ENCODE results near the gene CCDC7. TPM values are rescaled to one million over a fixed set of nuclear protein-coding genes. Genes with fewer than 3 reads are reported as not detected.

The CCDC7 gene
- total and polyA plus RNA-seq, 10 of the 15 experiments (the other 5 are each of a cell fraction or from before 2014, with no cell fraction given), result 1.8 to 5.6 (median 3.4) TPM

- TF ChIP-seq SIX5 (IDR thresholded peaks at IDR 0.05; ENCODE audit: low read depth, low read length, severe bottlenecking) (no peak), SP1 (IDR thresholded peaks at IDR 0.05; ENCODE audit: low read depth, low read length) (no peak), ZNF687 (IDR thresholded peaks at IDR 0.05) (peak; percentile 99), TCF7 (IDR thresholded peaks at IDR 0.05; ENCODE audit: borderline replicate concordance) (no peak), ETV6 (conservative IDR thresholded peaks at IDR 0.05 in 1 of 2, IDR thresholded peaks at IDR 0.05 in 1 of 2; ENCODE audit: borderline replicate concordance in 1 of 2, low read depth in 1 of 2) (peak in 1 of 2 experiments; percentile 36; a peak in 1 of 4 replicates), ESRRA (IDR thresholded peaks at IDR 0.05; ENCODE audit: low read length) (no peak), NKRF (conservative IDR thresholded peaks at IDR 0.05) (peak; percentile 50), FOXK2 (IDR thresholded peaks at IDR 0.05) (no peak), NR2C1 (IDR thresholded peaks at IDR 0.05) (0 out of 2 replicates have a peak, but pooled peaks have one; percentile 43), ZNF622 (IDR thresholded peaks at IDR 0.05) (no peak), MEF2A (IDR thresholded peaks at IDR 0.05; ENCODE audit: insufficient read depth, low read depth, low read length) (0 out of 2 replicates have a peak, but pooled peaks have one; percentile 24), IRF5 (IDR thresholded peaks at IDR 0.05; ENCODE audit: borderline replicate concordance) (no peak), SREBF2 (IDR thresholded peaks at IDR 0.05; ENCODE audit: low read length) (no peak; the same call in 1 of the 2 replicates), PRDM15 (CRISPR knock-in tag; IDR thresholded peaks at IDR 0.05) (no peak), ZNF24 (IDR thresholded peaks at IDR 0.05) (peak; percentile 76), JUNB (IDR thresholded peaks at IDR 0.05) (no peak), HDAC2 (IDR thresholded peaks at IDR 0.05) (no peak), RB1 (IDR thresholded peaks at IDR 0.05; ENCODE audit: borderline replicate concordance) (peak; percentile 95)
Observed at GRCh38 chr10:32445740-32446535, at the start of gene CCDC7 (continued).
